NCI-H446 (cell line): ENCODE results near the gene SUPT6H.
"Not testable (repeated sequence)": the region's sequence is repeated elsewhere in the genome, so short reads cannot be mapped to it uniquely, and the experiment has no call there.

Experiments
- DNase-seq, 2 experiments: peaks; one replicate each; lab custom pipeline; 2025; lab: John Stamatoyannopoulos, UW

SUPT6H gene

DNA sequence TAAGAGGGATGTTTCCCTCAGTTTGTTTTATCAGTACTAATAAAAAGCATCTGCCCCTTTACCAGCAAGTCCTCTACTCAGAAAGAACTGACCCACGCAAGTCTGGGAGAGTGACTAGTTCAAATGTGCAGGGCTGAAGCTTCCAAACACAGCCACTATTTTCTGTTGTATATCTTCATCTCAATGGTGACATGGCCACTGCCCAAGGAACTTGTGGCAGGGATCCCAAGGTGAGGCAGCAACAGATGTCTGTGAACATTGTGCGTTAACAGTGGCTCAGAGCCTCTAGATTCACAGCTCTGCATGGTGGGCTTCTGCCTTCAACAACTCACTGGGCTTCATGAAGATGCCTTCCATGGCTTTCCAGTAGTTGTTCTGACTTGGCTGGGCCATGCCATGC, 13.3 kb upstream of the SUPT6H start:
- DNase-seq = no peak

DNA sequence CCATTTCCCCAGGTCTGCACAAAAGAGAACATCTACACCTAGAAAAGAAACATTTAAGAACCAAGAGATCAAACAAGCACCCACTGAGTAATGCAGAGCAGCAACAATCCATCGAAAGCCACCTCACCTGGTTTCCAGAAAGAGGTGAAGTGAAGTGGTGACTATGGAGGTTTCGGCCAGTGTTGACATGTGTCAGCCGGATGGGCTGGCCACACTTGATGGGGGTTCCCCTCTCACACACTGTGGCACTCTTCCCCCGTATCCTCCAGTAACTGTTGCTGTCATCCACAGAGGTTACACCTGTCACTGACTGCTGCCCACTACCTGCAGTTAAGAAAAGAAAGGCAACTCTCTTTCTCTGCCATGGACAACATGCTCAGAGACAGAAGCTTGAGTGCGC, 6.8 kb upstream of the SUPT6H start:
- DNase-seq = no peak

DNA sequence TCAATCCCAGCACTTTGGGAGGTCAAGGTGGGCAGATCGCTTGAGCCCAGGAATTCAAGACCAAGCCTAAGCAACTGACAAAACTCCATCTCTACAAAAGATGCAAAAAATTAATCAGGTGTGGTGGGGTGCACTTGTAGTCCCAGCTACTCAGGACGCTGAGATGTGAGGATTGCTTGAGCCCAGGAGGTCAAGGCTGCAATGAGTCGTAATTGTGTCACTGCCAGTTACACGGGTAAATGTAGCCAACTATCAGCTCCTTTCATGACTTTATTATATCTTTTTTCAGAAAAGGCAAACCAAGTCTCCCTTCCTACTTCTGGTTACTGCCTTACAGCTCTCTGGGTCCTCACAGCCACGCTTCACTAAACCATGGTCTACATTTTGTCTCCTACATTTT, 4.2 kb upstream of the SUPT6H start:
- no peak for DNase-seq

DNA sequence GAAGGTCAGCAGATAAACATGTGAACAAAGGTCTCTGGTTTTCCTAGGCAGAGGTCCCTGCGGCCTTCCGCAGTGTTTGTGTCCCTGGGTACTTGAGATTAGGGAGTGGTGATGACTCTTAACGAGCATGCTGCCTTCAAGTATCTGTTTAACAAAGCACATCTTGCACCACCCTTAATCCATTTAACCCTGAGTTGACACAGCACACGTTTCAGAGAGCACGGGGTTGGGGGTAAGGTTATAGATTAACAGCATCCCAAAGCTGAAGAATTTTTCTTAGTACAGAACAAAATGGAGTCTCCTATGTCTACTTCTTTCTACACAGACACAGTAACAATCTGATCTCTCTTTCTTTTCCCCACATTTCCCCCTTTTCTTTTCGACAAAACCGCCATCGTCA, 3.7 kb upstream of the SUPT6H start:
- DNase-seq = not testable (repeated sequence)

DNA sequence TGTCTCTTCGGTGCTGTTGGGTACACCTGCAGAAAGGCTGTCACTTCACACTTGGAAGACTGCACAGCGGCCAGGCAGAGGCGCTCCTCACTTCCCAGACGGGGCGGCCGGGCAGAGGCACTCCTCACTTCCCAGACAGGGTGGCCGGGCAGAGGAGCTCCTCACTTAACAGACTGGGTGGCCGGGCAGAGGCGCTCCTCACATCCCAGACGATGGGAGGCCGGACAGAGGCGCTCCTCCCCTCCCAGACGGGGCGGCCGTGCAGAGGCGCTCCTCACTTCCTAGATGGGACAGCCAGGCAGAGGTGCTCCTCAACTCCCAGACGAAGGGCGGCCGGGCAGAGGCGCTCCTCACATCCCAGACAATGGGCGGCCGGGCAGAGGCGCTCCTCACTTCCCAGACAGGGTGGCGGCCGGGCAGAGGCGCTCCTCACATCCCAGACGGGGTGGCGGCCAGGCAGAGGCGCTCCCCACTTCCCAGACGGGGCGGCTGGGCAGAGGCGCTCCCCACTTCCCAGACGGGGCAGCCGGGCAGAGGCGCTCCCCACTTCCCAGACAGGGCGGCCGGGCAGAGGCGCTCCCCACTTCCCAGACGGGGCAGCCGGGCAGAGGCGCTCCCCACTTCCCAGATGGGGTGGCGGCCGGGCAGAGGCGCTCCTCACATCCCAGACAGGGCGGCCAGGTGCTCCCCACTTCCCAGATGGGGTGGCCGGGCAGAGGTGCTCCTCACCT, 3.1 kb upstream of the SUPT6H start:
- not testable (repeated sequence) for DNase-seq

DNA sequence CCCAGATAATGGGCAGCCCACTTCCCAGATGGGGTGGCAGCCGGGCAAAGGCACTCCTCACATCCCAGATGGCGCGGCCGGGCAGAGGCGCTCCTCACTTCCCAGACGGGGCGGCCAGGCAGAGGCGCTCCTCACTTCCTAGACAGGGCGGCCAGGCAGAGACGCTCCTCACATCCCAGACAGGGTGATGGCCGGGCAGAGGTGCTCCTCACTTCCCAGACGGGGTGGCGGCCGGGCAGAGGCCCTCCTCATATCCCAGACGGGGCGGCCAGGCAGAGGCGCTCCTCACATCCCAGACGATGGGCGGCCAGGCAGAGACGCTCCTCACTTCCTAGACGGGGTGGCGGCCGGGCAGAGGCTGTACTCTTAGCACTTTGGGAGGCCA, 2.5 kb upstream of the SUPT6H start:
- DNase-seq = not testable (repeated sequence)

DNA sequence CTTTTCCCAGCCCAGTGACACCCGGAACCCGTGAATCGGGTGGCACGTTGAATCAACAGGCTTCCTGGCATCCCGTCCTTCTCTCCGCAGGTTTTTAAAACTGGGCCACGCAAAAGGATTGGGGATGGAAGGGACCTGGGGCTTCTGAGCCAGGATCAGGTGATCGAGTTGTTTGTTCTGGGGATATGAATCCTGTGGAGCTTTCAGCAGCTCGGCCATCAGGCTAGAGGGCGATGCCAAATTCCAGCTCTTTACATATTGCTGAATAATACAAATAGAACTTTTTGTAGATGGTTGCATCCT, 473 bp downstream of the SUPT6H start:
- DNase-seq = no peak

DNA sequence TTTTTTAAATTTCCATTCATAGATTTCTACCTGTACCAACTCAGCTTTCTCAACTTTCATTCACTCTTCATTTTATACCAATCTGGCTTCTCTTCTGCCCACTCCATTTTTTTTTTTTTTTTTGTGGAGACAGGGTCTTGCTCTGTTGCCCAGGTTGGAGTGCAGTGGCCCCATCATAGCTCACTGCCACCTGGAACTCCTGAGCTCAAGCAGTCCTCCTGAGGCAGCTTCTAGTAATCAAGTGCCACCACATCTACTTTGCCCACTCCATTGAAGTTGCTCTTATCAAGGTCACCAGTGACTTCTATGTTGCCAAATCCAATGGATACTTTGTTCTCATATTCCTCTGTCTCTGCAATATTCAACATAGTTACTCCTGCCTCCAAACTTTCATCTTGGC, 1.7 kb downstream of the SUPT6H start:
- no peak for DNase-seq

DNA sequence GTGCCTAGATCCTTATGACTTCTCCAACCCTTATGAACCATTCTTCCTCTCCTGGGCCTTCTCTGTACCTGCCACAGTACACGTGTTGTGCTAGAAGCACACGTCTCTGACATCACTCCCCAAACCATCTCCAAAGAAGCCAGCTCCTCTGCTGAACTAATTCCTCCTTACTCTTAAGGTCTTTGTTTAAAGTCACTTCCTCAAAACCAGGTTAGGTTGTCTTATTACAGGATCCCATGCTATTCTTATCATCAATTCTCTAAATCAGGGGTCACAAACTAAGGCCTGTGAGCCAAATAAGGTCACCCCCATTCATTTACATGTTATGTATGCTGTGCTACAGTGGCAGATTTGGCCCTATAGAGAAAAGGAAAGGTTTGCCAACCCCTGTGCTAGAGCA, 4.0 kb downstream of the SUPT6H start:
- DNase-seq = no peak

DNA sequence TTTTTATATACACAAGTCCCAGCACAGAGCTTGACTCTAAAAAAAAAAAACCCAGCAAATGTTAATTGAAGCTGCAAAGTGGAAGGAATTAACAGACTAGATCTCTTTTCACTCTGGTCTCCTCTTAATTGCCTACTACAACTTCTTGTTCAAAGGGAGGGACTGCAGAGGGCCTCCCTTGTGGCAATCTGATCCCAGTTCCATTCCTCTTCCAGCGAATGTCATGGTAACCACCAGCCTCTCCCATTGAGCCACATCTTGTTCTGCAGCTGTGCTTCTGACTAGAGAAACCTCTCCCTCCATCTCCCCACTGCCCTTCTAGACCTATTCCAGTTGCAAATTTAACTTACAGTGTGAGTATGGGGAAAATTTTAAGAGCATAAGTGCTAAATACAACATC, 5.9 kb downstream of the SUPT6H start:
- no peak for DNase-seq

DNA sequence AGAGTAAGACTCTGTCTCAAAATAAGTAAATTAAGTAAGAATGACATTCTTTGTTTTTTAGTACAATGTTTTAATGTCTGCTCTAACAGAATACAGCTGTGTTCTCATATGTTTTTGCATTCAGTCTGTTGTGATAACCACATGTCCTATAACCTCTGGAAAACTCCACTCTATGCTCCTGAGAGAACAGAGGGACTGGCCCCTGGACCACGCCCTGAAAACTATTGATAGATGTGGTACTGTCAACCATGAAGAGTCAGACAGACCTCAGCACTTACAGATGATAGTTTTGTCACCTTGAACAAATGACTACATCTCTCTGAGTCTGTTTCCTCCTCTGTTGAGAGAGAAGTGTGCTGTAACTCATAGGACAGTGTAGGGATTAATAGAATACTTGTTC, 7.9 kb downstream of the SUPT6H start:
- no peak for DNase-seq

DNA sequence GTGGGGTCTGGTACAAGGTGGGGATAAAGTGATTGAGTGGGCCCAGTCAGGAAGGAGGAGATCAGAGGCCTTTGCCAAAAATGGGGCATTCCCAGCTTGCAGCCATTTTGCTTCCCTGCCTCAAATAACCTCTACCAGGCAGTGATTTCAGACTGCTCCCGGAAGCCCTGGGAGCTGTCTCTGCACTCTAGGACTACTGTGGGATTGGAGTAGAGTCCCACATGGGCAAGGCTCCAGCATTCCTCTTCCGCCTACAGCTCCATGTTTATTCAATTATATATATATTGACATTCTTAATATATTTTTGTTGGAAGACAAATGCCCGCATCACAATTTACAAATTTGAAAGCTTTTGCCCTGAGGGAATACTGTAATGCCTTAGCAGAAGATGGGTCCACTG, 13.5 kb downstream of the SUPT6H start:
- no peak for DNase-seq

DNA sequence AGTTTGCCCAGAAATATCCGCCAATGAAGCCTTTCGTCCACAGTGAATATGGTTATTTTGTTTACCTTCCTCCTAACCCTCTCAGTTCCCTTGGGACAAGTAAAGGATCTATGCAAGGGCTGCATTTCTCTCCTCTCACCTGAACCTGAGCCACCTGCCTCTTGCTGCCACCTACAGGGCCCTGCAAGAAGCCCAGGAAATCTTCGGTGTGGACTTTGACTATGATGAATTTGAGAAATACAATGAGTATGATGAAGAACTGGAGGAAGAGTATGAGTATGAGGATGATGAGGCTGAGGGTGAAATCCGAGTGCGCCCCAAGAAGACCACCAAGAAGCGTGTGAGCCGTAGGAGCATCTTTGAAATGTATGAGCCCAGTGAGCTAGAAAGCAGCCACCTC, 14.0 kb downstream of the SUPT6H start:
- no peak for DNase-seq

DNA sequence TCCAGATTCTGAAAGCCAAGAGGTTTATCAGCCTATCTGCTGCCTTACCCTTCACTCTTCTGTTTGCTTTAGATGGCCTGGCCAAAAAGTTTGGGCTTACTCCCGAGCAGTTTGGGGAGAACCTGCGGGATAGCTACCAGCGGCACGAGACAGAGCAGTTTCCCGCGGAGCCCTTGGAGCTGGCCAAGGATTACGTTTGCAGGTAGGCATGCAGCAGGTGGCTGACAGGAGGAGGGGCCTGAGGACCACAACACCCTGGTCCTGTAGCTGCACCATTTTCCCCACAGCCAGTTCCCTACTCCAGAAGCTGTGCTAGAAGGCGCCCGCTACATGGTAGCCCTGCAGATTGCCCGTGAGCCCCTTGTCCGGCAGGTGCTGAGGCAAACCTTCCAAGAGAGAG, 20.6 kb downstream of the SUPT6H start:
- DNase-seq = no peak

DNA sequence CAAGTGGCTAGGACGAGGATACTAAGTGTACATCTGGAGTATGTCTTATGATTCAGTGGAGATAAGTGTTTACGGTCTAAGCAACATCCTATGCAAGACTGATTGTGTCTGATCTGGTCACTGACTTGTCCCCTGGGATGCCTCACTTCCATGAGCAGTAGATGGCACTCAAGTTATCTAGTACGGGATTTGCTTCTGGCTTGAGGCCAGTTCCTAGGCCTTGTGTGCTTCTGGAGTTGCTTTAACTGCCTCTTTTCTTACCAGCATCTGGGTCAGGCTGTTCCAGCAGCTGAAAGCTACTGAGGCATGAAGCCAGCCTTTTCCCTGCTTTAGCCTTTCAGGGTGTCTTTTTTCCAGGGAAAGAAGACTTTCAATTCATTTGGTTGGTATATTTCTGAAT, 23.0 kb downstream of the SUPT6H start:
- no peak for DNase-seq

DNA sequence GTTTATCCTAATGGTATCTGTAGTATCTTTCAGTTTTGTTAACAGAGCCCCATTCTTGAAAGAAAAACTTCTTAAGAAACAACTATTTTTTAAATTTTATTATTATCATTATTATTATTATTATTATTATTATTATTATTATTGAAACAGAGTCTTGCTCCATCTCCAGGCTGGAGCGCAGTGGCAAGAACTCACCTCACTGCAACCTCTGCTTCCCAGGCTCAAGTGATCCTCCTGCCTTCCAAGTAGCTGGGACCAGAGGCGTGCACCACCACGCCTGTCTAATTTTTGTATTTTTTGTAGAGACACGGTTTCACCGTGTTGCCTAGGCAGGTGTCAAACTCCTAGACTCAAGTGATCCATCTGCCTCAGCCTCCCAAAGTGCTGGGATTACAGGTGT, 23.4 kb downstream of the SUPT6H start:
- no peak for DNase-seq

DNA sequence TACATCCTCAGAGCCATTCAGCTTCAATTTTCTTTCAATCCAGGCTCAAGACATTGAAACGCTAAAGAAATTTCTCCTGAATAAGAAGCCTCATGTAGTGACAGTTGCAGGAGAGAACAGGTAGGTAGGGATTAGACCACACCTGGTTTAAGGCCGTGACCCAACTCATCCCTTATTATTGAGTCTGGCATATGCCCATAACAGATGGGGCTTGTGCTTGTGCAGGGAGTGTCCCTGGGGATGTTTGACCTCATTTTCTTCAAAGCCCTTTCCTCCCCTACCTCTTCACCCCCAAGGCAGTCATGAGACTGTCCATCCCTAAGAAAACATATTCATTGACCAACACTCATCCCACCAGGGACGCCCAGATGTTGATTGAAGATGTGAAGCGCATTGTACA, 24.3 kb downstream of the SUPT6H start:
- no peak for DNase-seq

DNA sequence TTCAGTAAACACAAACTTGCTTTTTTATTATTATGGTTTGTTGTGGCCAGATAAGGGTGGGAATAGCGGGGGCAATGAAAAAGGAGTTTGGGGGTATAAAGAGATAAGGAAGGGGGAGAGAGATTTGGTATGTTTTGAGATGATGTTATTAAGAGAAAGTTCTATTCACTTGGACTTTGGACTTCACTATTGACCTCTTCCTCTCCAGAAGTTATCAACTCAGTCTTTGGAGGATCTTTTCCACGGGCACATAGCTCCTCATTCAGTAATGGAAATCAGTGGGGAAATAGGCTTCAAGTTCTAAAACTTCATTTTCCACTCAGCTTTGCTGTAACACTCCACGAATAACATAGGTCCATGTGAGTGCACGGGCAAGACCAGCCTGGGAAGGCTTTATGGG, 26.5 kb downstream of the SUPT6H start:
- no peak for DNase-seq

DNA sequence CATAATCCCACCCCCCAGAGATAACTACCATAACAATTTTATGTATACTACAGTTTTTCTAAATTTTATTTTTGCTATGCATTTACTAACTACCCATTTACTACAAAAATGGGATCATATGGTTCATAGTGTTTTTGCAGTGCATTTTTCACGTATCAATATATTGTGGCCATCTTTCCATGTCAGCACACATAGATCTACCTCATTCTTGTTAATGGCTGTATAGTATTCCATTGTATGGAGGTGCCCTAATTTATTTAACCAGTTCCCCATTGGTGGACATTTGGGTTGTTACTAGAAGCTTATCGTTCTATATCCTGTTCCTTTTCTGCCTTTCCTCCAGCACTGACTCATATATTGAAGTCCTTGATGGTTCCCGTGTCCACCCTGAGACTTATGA, 27.0 kb downstream of the SUPT6H start:
- DNase-seq = no peak

DNA sequence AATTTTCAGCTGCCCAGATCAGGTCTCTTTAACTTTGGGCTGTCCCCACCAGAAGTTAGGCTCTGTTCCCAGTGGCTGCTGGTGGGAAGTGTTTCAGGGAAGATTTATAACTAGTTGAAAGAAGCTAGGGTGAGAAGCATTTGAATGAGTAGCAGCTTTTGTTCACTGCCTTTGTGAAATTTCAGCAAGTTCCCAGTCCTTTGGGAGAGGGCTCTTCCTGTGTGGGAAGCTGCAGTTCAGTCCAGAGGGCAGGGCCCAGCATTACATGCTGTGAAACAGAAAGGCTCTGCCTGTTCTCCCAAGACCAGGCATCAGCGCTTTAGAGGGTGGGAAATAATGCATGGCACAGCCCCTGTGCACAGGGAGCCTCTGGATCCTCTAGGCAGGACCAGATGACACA, 31.9 kb downstream of the SUPT6H start:
- no peak for DNase-seq

DNA sequence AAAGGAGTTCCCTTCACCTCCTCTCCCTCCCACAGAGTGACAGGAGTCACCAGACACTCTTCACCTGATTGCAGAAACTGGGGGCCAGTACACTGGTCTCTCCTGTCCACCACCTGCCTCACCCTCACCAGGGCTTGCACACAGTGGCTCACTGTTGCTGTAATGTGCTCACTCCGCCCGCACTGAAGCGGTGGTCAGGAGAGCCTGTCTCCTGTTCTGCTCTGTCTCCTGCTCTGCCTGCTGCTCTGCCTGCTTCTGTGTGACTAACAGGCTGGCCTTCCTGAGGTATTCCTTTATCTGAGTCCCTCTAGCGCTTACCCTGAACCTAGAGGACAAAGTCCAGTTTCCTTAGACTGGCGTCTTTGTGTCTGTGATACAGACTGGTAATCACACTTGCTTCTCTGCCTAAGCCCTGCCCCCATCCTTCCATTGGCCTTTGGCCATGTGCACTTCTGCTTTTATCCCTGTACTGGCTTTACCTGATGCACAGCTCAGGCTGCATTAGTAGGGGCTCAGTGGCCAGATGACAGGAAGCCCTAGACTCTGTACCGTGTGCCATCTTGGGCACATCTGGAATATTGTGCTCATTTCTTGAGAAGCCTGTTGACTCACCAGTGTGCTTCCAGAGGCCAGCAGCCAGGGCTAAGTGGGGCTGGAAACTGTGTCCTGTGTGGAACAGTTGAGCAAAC, 36.4 kb downstream of the SUPT6H start:
- no peak for DNase-seq

DNA sequence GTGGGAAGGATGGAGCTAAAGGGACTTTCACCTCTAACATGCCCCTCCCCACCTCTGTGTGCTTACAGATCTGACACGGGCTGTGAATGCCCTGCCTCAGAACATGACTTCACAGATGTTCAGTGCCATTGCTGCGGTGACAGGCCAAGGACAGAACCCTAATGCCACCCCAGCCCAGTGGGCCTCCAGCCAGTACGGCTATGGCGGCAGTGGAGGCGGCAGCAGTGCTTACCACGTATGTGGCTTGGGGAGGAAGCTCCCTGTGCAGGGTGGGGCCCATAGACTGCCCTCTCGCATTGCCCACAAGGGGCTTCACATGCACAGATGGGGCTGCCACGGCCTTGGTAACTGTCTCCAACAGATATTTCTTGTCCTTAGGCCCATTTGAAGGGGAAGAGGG, 38.3 kb downstream of the SUPT6H start:
- no peak for DNase-seq

DNA sequence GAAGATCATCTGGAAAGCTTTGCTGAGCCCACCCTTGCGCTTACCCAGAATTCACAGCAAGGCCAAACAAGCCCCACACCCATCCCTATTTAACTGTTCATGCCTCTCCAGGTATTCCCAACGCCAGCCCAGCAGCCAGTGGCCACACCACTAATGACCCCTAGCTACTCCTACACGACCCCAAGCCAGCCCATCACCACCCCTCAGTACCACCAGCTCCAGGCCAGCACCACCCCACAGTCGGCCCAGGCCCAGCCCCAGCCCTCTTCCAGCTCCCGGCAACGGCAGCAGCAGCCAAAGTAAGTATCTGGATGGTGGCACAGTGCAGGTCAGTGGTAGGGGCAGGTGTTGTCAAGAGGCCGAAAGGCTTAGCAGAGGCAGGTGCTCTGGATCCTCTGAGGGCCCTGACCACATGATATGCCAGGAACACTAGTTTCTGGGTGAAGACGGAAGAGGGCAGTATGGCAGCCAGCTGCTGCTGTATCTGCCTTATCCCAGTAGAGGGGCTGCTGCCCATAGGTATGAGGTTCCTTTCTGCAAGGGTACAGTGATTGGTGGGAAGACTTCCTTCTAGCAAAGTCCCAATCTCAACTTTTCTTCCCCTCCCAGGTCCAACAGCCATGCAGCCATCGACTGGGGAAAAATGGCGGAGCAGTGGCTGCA, 39.0 kb downstream of the SUPT6H start:
- no peak for DNase-seq
